HS-27A (cell line): ENCODE measurements around the gene SERINC2.
"Not testable (repeated sequence)": the region's sequence is repeated elsewhere in the genome, so short reads cannot be mapped to it uniquely, and the experiment has no call there.

Experiments used
- DNase-seq: peaks from one replicate; pipeline ENCODE4 v3.0.0-alpha.2; 2012; ENCODE audit warnings: low read depth, missing footprints

Gene SERINC2

DNA sequence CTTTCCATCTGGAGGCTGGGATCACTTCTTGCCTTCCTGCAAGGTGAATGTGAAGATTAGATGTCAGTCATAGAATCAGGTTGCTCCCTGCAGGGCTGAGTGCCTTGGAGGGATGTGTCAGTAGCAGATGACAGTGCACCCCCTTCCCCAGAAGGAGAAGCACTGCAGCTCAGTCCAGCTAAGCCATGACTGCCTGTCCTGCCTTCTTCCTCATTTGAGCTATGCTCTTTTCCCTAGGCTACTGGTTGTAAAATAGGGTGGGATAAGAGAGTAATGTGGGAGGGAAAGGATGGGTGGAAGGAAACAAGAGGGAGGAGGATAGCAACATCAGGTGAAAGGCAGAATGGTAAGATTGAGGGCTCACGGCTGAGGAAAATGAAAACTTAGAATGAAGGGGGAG is 29.0 kb upstream of the SERINC2 start:
- DNase-seq = no peak

- not testable (repeated sequence) for DNase-seq
Observed at GRCh38 chr1:31386576-31387243, 26.3 kb upstream of the SERINC2 start.

DNA sequence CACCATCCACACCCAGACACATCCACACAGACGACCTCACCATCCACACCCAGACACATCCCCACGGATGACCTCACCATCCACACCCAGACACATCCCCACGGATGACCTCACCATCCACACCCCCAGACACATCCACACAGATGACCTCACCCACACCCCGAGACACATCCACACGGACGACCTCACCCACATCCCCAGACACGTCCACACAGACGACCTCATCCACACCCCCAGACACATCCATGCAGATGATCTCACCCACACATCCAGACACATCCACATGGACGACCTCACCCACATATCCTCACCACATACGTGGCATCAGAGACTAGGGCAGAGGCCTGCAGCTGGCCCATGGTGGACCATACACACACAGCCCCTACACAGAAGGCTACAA is 25.4 kb upstream of the SERINC2 start:
- no peak for DNase-seq

DNA sequence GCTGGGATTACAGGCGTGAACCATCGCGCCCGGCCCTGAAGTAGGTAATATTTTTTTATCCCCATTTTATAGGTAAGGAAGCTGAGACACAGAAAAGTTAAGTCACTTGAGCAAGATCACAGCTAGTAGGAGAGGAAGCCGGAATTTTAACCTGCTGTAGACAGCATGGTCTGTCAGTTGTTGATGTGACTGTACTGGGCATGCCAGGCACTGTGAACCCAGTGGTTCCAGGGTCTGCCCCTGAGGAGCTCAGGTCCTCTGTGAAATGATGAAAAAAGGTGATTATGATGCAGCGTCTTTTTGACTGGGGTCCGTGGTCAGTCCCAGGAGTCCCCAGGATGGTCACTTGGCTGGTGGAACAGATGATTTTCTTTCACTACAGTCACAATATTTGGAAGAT is 23.4 kb upstream of the SERINC2 start:
- no peak for DNase-seq

- no peak for DNase-seq
Observed at GRCh38 chr1:31390071-31390470, 22.9 kb upstream of the SERINC2 start.

GRCh38 chr1:31393463-31393862 is 19.6 kb upstream of the SERINC2 start:
- DNase-seq = no peak

DNA sequence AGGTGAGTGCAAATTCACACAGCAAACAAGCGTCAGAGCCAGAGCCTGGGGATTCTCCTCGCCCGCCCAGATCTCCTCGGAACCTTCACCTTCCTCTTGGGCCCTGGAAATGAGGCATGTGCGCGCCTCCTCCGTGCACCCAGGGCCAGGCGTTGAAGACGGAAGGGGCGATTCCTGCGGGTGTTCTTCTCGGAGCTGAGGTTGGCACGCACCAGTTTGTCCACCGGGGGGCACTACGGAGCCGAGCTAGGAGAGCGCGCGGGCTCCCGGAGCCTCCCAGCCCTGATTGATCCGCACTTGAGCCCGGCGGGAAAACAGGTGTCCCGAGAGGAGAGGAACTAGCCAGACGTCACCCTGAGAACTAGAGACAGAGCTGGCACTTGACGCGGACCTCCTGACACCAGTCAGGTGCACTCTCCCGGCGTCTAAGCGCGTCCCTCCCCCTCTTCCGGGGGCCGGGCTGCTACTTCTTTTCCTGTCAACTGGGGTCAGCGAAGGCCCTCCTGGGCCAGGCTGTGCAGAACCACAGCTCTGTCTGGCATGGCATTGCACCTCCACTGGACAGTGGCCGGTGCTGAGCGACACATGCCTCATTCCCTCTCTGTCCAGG is 18.3 kb upstream of the SERINC2 start:
- DNase-seq = peak; percentile 60

DNA sequence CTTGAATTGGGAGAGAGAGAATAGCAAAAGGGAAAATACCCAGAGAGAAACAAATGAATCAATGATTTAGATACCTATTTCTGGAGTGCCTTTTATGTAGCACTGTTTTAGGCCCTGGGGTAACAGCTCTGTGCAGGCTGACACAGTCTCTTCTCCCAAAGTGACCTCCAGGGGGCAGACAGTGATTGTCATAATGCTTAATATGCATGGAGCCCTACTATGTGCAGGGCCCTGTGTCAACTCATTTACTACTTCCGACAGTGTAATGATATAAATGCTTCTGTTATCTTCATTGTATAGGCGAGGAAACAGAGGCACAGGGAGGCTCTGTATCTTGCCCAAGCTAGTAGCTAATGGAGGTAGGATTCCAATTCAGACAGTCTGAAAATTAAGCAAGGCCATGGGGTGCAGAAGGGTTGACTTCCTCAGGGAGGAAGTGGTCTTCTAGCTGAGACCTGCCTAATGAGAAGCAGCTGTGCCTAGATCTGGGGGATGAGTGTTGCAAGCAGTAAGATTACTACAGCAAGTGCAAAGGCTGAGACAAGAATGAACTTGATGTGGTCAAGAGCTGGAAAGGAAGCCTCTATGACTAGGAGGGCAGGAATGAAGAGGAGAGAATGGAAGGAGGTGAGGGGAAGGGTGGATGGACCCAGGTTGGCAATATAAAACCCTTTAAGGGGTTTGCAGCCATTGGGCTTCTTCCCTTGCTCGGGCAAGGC is 16.2 kb upstream of the SERINC2 start:
- peak; percentile 86 for DNase-seq

DNA sequence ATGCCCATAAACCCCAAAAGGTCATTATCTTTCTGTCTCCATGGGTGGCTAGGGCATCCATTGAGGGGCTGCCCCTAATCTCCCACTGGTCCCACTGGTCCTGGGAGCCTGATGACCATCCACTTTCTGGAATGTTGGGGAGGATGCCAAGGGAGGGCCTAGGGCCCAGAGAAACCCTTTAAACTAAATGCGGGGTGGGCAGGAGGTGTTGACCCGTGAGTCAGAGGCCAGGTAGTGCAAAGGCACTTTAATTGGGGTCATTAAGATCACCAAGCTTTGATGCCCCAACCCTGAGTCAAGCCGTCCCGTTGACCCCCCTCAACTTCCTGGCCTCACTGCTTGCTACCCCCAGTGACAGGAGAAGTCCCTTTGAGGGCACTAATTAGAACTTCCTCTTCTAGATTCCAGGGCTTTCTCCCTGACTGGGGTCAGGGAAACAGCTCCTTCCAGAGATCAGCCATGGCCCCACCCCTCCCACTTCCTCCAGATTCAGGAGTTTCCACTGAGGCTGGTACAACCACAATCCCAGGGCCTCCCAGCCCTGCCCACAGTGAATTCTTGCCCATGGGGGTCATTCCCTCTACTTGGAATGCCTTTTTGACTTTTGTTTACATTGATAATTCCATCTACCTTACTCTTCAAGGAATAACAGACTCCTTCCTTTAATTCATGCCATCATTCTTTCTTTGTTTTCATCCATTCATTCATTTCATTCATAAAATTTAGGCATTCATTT is 15.5 kb upstream of the SERINC2 start:
- peak; percentile 88 for DNase-seq

DNA sequence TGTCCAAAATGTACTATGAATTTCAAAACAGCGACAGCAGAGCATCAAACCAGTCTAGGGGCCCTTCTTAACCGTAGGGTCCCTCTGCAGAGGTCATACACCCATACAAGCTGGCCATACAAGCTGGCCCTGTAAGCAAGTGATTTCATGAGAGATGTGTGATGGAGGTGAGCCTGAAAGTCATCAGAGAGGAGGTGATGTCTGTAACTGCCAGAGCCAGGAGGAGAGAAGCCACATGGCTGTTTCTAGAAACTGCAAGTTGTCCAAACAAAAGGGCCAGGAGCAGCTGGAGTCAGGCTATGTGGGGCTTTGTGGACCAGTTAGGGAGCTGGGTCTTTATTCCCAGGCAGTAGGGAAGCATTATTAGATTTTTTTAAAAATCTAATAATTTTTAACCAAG is 14.8 kb upstream of the SERINC2 start:
- no peak for DNase-seq

DNA sequence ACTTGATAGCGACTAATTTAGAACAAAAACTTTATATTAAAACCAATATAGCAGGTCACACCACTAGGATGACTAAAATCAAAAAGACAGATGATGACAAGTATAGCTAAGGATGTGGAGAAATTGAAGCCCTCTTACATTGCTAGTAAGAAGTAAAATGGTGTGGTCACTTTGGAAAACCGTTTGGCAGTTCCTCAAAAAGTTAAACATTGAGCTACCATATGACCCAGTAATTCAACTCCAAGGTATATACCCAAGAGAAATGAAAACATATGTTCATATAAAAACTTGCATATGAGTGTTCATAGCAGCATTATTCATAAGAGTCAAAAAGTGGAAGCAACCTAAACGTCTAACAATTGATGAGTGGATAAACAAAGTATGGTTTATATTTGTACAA is 13.0 kb upstream of the SERINC2 start:
- no peak for DNase-seq

GRCh38 chr1:31400393-31400792 is 12.6 kb upstream of the SERINC2 start:
- DNase-seq = no peak

- DNase-seq = no peak
Observed at GRCh38 chr1:31401241-31401640, 11.8 kb upstream of the SERINC2 start.

DNA sequence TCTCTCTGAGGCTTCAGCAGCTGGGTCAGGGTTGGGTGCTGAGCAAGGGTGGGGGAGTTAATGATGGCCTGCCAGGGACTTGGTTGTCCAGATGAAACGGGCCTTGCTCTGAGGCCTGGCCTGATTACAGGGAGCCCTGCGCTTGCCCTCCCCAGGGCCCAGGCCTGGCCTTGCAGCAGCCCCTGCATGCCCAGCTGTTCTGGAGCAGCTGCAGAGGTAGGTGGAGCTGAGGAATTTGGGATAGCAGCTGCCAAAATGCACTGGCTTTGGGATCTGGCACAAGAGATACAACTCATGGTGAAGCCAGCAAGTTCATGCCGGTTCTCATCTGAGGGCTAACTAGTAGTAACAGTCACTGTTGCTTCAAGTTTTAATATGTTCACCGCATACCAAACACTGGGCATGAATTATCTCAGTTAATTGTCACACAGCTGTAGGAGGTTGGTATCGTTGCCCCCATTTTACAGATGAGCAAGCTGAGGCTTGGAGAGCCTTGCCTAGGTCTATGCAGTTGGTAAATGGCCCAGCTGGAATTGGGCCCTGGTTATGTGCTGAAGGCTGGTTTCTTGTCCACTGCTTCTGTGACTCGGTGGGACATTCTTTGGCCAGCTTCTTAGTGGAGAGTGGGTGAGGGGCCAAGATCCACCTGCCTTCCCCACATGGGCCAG is 7.3 kb upstream of the SERINC2 start:
- no peak for DNase-seq

GRCh38 chr1:31407029-31407626 is 5.9 kb upstream of the SERINC2 start:
- no peak for DNase-seq

DNA sequence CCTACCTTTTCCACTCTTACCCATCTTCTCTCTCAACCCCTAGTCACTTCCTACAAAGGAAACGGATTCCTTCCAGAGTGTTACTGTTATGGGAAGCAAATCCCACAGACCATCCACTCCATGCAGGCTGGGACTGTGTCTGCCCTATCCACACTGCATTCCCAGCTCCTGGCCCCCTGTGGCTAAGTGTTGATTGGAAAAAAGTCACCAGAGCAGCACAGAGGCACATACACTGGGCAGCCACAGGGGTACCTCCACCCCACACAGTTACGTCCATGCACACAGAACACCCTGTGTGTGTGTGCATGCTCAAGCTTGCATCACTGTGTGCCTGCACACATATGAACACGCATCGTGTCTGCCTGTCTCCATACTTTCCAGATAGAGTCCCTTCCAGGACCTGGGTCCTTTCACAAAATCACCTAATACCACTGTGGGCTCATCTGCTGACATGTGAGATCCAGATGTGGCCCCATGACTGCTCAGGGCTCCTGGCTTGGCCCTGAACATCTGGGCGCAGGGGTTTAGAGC is 4.2 kb upstream of the SERINC2 start:
- DNase-seq = no peak

DNA sequence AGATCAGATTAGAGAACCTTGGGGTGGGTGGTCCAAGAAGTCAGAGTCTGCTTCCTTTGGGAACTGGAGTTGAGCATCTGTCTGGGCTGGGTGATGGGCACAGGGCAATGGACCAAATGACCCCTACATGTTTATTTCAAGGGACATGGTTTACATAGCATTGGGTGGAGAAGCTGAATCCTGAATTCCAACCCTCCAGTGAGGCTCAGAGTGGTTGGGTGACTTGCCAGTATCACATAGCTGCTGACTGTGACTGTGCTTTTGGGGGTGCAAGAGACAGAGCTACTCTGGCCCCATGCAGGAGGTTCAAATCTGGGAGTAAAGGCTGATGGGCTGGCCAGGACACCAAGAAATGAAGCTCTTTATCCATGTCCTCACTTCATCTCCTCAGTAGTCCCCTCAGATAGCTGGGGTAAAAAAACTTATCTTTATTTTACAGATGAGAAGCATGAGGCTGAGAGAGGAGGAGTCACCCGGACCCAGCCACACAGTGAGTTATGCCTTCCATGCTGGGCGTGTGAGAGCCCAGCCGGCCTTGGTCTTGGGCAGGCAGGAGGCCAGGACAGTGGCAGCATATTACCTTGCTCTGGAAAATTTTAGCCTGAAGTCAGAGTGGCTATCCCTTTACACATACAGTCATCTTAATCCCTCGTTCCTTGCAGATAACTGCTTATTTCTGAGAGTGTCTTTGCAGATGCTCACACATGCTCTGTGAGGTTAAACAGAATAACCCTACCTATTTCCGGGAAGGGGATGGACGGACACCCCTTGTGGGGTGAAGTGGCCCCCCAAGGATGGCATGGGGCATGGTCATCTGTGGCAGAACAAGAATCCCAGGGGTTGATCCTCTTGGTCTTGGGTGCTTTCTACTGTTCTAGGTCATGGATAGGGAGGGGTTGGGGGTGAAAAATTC is 2.8 kb upstream of the SERINC2 start:
- DNase-seq = no peak

DNA sequence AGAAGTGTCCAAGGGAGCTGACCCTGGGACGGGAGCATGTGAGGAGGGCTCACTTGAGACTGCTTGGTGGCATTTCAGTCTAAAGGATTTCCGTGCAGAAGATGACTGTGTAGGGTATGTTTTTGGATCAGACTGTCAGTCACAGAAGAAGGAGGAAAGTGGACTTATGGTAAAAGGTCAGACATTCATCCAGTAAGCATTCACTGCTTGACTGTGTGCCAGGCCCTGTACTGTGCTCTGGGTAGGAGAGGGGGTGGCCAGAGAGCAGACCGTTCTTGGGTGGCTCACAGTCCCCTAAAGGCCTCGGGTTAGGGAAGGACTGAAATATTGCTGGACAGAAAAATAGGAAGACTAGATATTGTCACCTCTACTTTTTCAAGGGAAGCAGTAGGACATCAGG is 2.1 kb upstream of the SERINC2 start:
- no peak for DNase-seq

DNA sequence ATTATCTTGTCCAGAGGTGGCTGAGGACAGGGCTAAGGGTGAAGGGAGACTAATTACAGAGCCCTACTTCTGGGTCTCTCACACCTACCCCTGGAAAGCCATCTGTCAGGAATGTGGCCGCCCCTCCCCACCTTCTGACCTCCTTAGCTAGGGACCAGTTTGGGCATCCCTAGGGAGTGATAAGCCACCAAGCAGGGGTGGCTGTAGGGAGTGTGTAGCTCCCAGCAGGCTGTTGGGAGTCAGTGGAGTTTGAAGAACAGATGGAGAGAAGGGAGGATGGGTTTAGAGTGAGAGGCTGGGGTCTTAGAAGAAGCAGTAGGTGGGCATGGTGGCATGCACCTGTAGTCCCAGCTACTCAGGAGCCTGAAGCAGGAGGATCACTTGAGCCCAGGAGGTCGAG is 808 bp upstream of the SERINC2 start:
- DNase-seq = no peak

DNA sequence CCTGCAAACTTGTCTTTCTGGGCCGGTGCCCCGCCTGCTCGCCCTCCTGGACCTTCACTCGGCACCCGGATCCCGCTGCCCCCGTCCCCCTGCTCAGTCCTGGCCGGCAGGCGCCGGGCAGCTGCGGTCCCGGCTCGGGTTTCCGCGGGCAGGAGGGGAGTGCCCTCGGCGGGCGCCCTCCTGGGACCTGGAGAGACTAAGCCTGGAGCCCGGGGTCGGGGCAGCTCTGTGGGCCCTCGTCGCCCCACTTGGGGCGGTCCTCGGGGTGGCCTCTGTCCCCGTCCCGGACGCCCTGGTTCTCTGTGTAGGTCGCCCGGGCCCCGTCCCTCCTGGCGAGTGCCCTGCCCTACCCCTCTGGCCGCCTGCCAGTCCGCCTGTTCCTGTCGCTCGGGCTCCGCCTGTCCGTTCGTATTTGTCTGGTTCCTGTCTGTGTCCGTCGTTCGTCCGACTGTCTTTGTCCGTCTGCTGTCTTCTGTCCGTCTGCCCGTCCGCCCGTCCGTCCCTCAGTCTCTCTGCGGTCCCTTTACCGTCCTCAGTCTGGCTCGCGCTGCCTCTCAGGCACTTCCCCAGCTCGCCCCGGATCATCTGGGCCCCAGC is 490 bp downstream of the SERINC2 start:
- DNase-seq = no peak
